Measurements from ENCODE around the gene FOXO3B.
A peak's percentile ranks its signal among the peaks of the same experiment; 100 is the strongest.
"Not testable (repeated sequence)": the region's sequence is repeated elsewhere in the genome, so short reads cannot be mapped to it uniquely, and the experiment has no call there.

Gene FOXO3B

GRCh38 chr17:18681767-18682571 is at the start of gene FOXO3B:
FOXO3B (minus strand) TSS chr17:18682314; CDS start chr17:18681651, 663 bp downstream.
- H3K36me3 ChIP-seq (ENCODE audit: control insufficient read depth, low read length): peaks cover 11% of the 10 kb centered on the region
- not testable (repeated sequence) for H3F3A ChIP-seq (ENCODE audit: control insufficient read depth, insufficient read depth); H4K20me1 ChIP-seq (ENCODE audit: control insufficient read depth, insufficient read depth, low read depth, low read length); H3K9me2 ChIP-seq (replicated peaks; ENCODE audit: control insufficient read depth, low read length); H3K79me2 ChIP-seq (ENCODE audit: control insufficient read depth, low read length); H3K9me3 ChIP-seq (ENCODE audit: control insufficient read depth, insufficient read depth, low read length); H3K27me3 ChIP-seq (ENCODE audit: control insufficient read depth, low read length)
- H3K27ac ChIP-seq (ENCODE audit: low read depth, low read length): peak within 1 kb of the TSS; percentile 24; the same call in 1 of the 2 replicates
- peaks cover 13% of the 10 kb centered on the region for H3K4me1 ChIP-seq (ENCODE audit: control insufficient read depth, low read length)
- H3K4me2 ChIP-seq (ENCODE audit: low read length): peak within 1 kb of the TSS; percentile 59
- peak within 1 kb of the TSS; percentile 76 for H3K4me3 ChIP-seq (ENCODE audit: low read length)

- not testable (repeated sequence) for H3K4me2 ChIP-seq (ENCODE audit: low read length); H3K4me1 ChIP-seq (ENCODE audit: control insufficient read depth, low read length); H3K36me3 ChIP-seq (ENCODE audit: control insufficient read depth, low read length); H3K4me3 ChIP-seq (ENCODE audit: low read length); H3K79me2 ChIP-seq (ENCODE audit: control insufficient read depth, low read length); H3K9me3 ChIP-seq (ENCODE audit: control insufficient read depth, insufficient read depth, low read length); H3K9me2 ChIP-seq (replicated peaks; ENCODE audit: control insufficient read depth, low read length); H4K20me1 ChIP-seq (ENCODE audit: control insufficient read depth, insufficient read depth, low read depth, low read length); H3F3A ChIP-seq (ENCODE audit: control insufficient read depth, insufficient read depth); H3K27me3 ChIP-seq (ENCODE audit: control insufficient read depth, low read length); H3K27ac ChIP-seq (ENCODE audit: low read depth, low read length)
These were observed 41.4 kb upstream of the FOXO3B start for GRCh38 chr17:18723509-18723908.

GRCh38 chr17:18722612-18723011 is 40.5 kb upstream of the FOXO3B start:
- H3K36me3 ChIP-seq (ENCODE audit: control insufficient read depth, low read length); H4K20me1 ChIP-seq (ENCODE audit: control insufficient read depth, insufficient read depth, low read depth, low read length); H3K4me2 ChIP-seq (ENCODE audit: low read length); H3F3A ChIP-seq (ENCODE audit: control insufficient read depth, insufficient read depth); H3K9me3 ChIP-seq (ENCODE audit: control insufficient read depth, insufficient read depth, low read length); H3K4me3 ChIP-seq (ENCODE audit: low read length); H3K27ac ChIP-seq (ENCODE audit: low read depth, low read length); H3K79me2 ChIP-seq (ENCODE audit: control insufficient read depth, low read length); H3K27me3 ChIP-seq (ENCODE audit: control insufficient read depth, low read length); H3K9me2 ChIP-seq (replicated peaks; ENCODE audit: control insufficient read depth, low read length); H3K4me1 ChIP-seq (ENCODE audit: control insufficient read depth, low read length): not testable (repeated sequence)

GRCh38 chr17:18721775-18722547 is 39.8 kb upstream of the FOXO3B start:
- H3F3A ChIP-seq (ENCODE audit: control insufficient read depth, insufficient read depth); H3K36me3 ChIP-seq (ENCODE audit: control insufficient read depth, low read length); H3K27me3 ChIP-seq (ENCODE audit: control insufficient read depth, low read length); H3K79me2 ChIP-seq (ENCODE audit: control insufficient read depth, low read length); H3K27ac ChIP-seq (ENCODE audit: low read depth, low read length); H3K9me3 ChIP-seq (ENCODE audit: control insufficient read depth, insufficient read depth, low read length); H3K4me2 ChIP-seq (ENCODE audit: low read length); H3K4me1 ChIP-seq (ENCODE audit: control insufficient read depth, low read length); H3K4me3 ChIP-seq (ENCODE audit: low read length); H3K9me2 ChIP-seq (replicated peaks; ENCODE audit: control insufficient read depth, low read length); H4K20me1 ChIP-seq (ENCODE audit: control insufficient read depth, insufficient read depth, low read depth, low read length): not testable (repeated sequence)

GRCh38 chr17:18719428-18720110 is 37.5 kb upstream of the FOXO3B start:
- H3K9me2 ChIP-seq (replicated peaks; ENCODE audit: control insufficient read depth, low read length); H3K4me3 ChIP-seq (ENCODE audit: low read length); H3K27me3 ChIP-seq (ENCODE audit: control insufficient read depth, low read length); H3K36me3 ChIP-seq (ENCODE audit: control insufficient read depth, low read length); H3F3A ChIP-seq (ENCODE audit: control insufficient read depth, insufficient read depth); H4K20me1 ChIP-seq (ENCODE audit: control insufficient read depth, insufficient read depth, low read depth, low read length); H3K79me2 ChIP-seq (ENCODE audit: control insufficient read depth, low read length); H3K9me3 ChIP-seq (ENCODE audit: control insufficient read depth, insufficient read depth, low read length); H3K27ac ChIP-seq (ENCODE audit: low read depth, low read length); H3K4me2 ChIP-seq (ENCODE audit: low read length); H3K4me1 ChIP-seq (ENCODE audit: control insufficient read depth, low read length): not testable (repeated sequence)

- H3K4me3 ChIP-seq (ENCODE audit: low read length); H3K4me2 ChIP-seq (ENCODE audit: low read length); H3F3A ChIP-seq (ENCODE audit: control insufficient read depth, insufficient read depth); H3K27me3 ChIP-seq (ENCODE audit: control insufficient read depth, low read length); H3K79me2 ChIP-seq (ENCODE audit: control insufficient read depth, low read length); H3K4me1 ChIP-seq (ENCODE audit: control insufficient read depth, low read length); H3K27ac ChIP-seq (ENCODE audit: low read depth, low read length); H4K20me1 ChIP-seq (ENCODE audit: control insufficient read depth, insufficient read depth, low read depth, low read length); H3K36me3 ChIP-seq (ENCODE audit: control insufficient read depth, low read length); H3K9me3 ChIP-seq (ENCODE audit: control insufficient read depth, insufficient read depth, low read length); H3K9me2 ChIP-seq (replicated peaks; ENCODE audit: control insufficient read depth, low read length): not testable (repeated sequence)
These were observed 36.7 kb upstream of the FOXO3B start for GRCh38 chr17:18718643-18719427.

Data from DOHH2 (cell line).